H9 (cell line): ENCODE data around the gene ELAPOR2. TPM values are rescaled to one million over a fixed set of nuclear protein-coding genes. Genes with fewer than 3 reads are reported as not detected.

ENCODE experiments used
- DNase-seq: peaks from one replicate; pipeline ENCODE4 v3.0.0-alpha.2; 2017
- H2AFZ ChIP-seq: one replicate; pipeline ENCODE4 v1.6.1; 2013; ENCODE audit warnings: mild to moderate bottlenecking, low read length, control low read depth, moderate library complexity
- H2AK5ac ChIP-seq: 2 replicates; pipeline ENCODE4 v1.6.1; 2013; ENCODE audit warnings: low read length, control low read depth, mixed read lengths; ENCODE audit not compliant: insufficient read length
- H2BK120ac ChIP-seq: one replicate; pipeline ENCODE4 v1.6.1; 2013; ENCODE audit warnings: low read depth, mild to moderate bottlenecking, low read length, control low read depth, inconsistent platforms; ENCODE audit not compliant: poor library complexity, severe bottlenecking
- H2BK12ac ChIP-seq: 2 replicates; pipeline ENCODE4 v1.6.1; 2013; ENCODE audit warnings: low read length, control low read depth, mixed read lengths, low read depth; ENCODE audit not compliant: insufficient read length
- H2BK15ac ChIP-seq: 2 replicates; pipeline ENCODE4 v1.6.1; 2013; ENCODE audit warnings: low read depth, low read length, control low read depth
- H2BK20ac ChIP-seq: one replicate; pipeline ENCODE4 v1.6.1; 2013; ENCODE audit warnings: low read depth, mild to moderate bottlenecking, low read length, control low read depth, inconsistent platforms; ENCODE audit not compliant: poor library complexity, severe bottlenecking
- H2BK5ac ChIP-seq: 2 replicates; pipeline ENCODE4 v1.6.1; 2013; ENCODE audit warnings: low read length, control low read depth, mixed read lengths; ENCODE audit not compliant: insufficient read length
- H3K14ac ChIP-seq: 2 replicates; pipeline ENCODE4 v1.6.1; 2013; ENCODE audit warnings: low read length, control low read depth; ENCODE audit not compliant: insufficient read depth
- H3K18ac ChIP-seq: 2 replicates; pipeline ENCODE4 v1.6.1; 2013; ENCODE audit warnings: low read depth, mild to moderate bottlenecking, mixed read lengths, low read length, control low read depth; ENCODE audit not compliant: insufficient read length
- H3K23ac ChIP-seq: 2 replicates; pipeline ENCODE4 v1.6.1; 2013; ENCODE audit warnings: low read length, control low read depth, mixed read lengths, low read depth; ENCODE audit not compliant: insufficient read length
- H3K23me2 ChIP-seq: 2 replicates; pipeline ENCODE4 v1.6.1; 2013; ENCODE audit warnings: low read depth, mild to moderate bottlenecking, mixed read lengths, low read length, control low read depth; ENCODE audit not compliant: insufficient read length, poor library complexity, severe bottlenecking
- H3K27ac ChIP-seq: 2 replicates; pipeline ENCODE4 v1.5.1; 2013; ENCODE audit warnings: low read length, control low read depth, mixed read lengths, low read depth; ENCODE audit not compliant: insufficient read length
- H3K27me3 ChIP-seq: 2 replicates; pipeline ENCODE4 v1.6.1; 2013; ENCODE audit warnings: low read length, control low read depth, inconsistent platforms; ENCODE audit not compliant: insufficient read depth
- H3K4ac ChIP-seq: 2 replicates; pipeline ENCODE4 v1.6.1; 2013; ENCODE audit warnings: low read depth, mild to moderate bottlenecking, control low read depth, inconsistent platforms, low read length, moderate library complexity
- H3K4me1 ChIP-seq: 2 replicates; pipeline ENCODE4 v1.6.1; 2013; ENCODE audit warnings: low read length, control low read depth, inconsistent platforms; ENCODE audit not compliant: insufficient read depth
- H3K4me2 ChIP-seq: 2 replicates; pipeline ENCODE4 v1.6.1; 2013; ENCODE audit warnings: low read length, control low read depth, mixed read lengths; ENCODE audit not compliant: insufficient read length, insufficient read depth
- H3K56ac ChIP-seq: 2 replicates; pipeline ENCODE4 v1.6.1; 2013; ENCODE audit warnings: low read depth, mild to moderate bottlenecking, mixed read lengths, low read length, control low read depth; ENCODE audit not compliant: insufficient read length
- H3K79me1 ChIP-seq: 2 replicates; pipeline ENCODE4 v1.6.1; 2013; ENCODE audit warnings: low read depth, mild to moderate bottlenecking, moderate library complexity, low read length, control low read depth, inconsistent platforms; ENCODE audit not compliant: insufficient read depth, poor library complexity, severe bottlenecking
- H3K79me2 ChIP-seq: 2 replicates; pipeline ENCODE4 v1.6.1; 2013; ENCODE audit warnings: low read length, control low read depth, inconsistent platforms; ENCODE audit not compliant: insufficient read depth
- H3K9ac ChIP-seq: 2 replicates; pipeline ENCODE4 v1.6.1; 2013; ENCODE audit warnings: low read length, control low read depth, mixed read lengths; ENCODE audit not compliant: insufficient read length; ENCODE audit errors: extremely low read depth
- H3K9me3 ChIP-seq: one replicate; pipeline ENCODE4 v1.6.1; 2013; ENCODE audit warnings: low read depth, low read length, inconsistent platforms; ENCODE audit not compliant: control insufficient read depth
- H3T11ph ChIP-seq: one replicate; pipeline ENCODE4 v1.6.1; 2013; ENCODE audit warnings: mild to moderate bottlenecking, low read length, control low read depth, inconsistent platforms
- H4K20me1 ChIP-seq: one replicate; pipeline ENCODE4 v1.6.1; 2013; ENCODE audit not compliant: control insufficient read depth, insufficient read length, insufficient read depth
- H4K5ac ChIP-seq: 2 replicates; pipeline ENCODE4 v1.6.1; 2013; ENCODE audit warnings: low read depth, mild to moderate bottlenecking, mixed read lengths, low read length, control low read depth; ENCODE audit not compliant: insufficient read length
- H4K8ac ChIP-seq: replicated peaks from 2 replicates; pipeline ENCODE4 v1.6.1; 2013; ENCODE audit warnings: low read length, control low read depth, mixed read lengths, low read depth; ENCODE audit not compliant: insufficient read length
- H4K91ac ChIP-seq: 2 replicates; pipeline ENCODE4 v1.6.1; 2013; ENCODE audit warnings: low read depth, mild to moderate bottlenecking, moderate library complexity, mixed read lengths, low read length, control low read depth; ENCODE audit not compliant: insufficient read length
- H3K27ac Mint-ChIP-seq, 3 experiments: 2 replicates in 2 of 3; 3 replicates in 1 of 3; pipeline ENCODE4 v1.8.0; 2020 to 2021; ENCODE audit warnings: mixed read lengths in 3 of 3, mild to moderate bottlenecking in 1 of 3, moderate library complexity in 1 of 3
- H3K27me3 Mint-ChIP-seq: 2 replicates; pipeline ENCODE4 v1.8.0; 2021; ENCODE audit warnings: low read depth, mild to moderate bottlenecking, moderate library complexity, mixed read lengths
- H3K36me3 Mint-ChIP-seq, 3 experiments: 2 replicates in 2 of 3; 3 replicates in 1 of 3; pipeline ENCODE4 v1.8.0; 2020 to 2021; ENCODE audit warnings: low read depth in 3 of 3, mixed read lengths in 3 of 3; ENCODE audit not compliant: insufficient read depth in 1 of 3
- H3K4me1 Mint-ChIP-seq, 2 experiments: 2 replicates each; pipeline ENCODE4 v1.8.0; 2020; ENCODE audit warnings: mixed read lengths in 2 of 2
- H3K4me3 Mint-ChIP-seq, 2 experiments: 2 replicates in 1 of 2; 3 replicates in 1 of 2; pipeline ENCODE4 v1.8.0; 2020 to 2021; ENCODE audit warnings: mild to moderate bottlenecking in 2 of 2, mixed read lengths in 2 of 2, moderate library complexity in 1 of 2
- H3K9me3 Mint-ChIP-seq, 2 experiments: 2 replicates in 1 of 2; 3 replicates in 1 of 2; pipeline ENCODE4 v1.8.0; 2020; ENCODE audit warnings: mild to moderate bottlenecking in 2 of 2, mixed read lengths in 2 of 2, moderate library complexity in 1 of 2
- WGBS: extraction: QIAGEN DNeasy Blood & Tissue Kit; methylation state at CpG from one replicate; pipeline ENCODE4 v1.1.7; 2013; ENCODE audit warnings: missing lambda C conversion rate, low lambda C conversion rate, mixed read lengths; ENCODE audit not compliant: insufficient read length; ENCODE audit errors: extremely low coverage; 5-methylcytosine and 5-hydroxymethylcytosine counted together
- total RNA-seq: library from RNA; stranded (reverse); gene quantifications from 2 replicates; pipeline ENCODE4 v1.2.1, GENCODE V29; 2021
- TF ChIP-seq, protein P1 (sequence below): fragments of 200-600 bp; sonication (generic); conservative IDR thresholded peaks from 3 replicates; pipeline ENCODE4 v1.8.0; 2021; ENCODE audit warnings: antibody characterized with exemption, mild to moderate bottlenecking

The ELAPOR2 gene
- total RNA-seq, 1 experiment from 2014 or later, result 36.8 TPM

- H4K5ac ChIP-seq, result no peak overlapping the region
- H3K23ac ChIP-seq, result no peak overlapping the region
- no peak overlapping the region for H2BK12ac ChIP-seq
Observed at GRCh38 chr7:87016606-87017005, 42.8 kb downstream of the ELAPOR2 start.

More at GRCh38 chr7:87016606-87017005, 42.8 kb downstream of the ELAPOR2 start:
- Histone ChIP-seq H3K23me2 (no peaks in the 10 kb centered on the region), H2AFZ (no peak overlapping the region), H3K14ac (no peak overlapping the region), H3K18ac (no peak overlapping the region), H3K79me1 (no peaks in the 10 kb centered on the region), H3K9ac (no peak overlapping the region), H4K91ac (no peak overlapping the region), H3K9me3 (no peaks in the 10 kb centered on the region), H2BK15ac (no peak overlapping the region), H3T11ph (no peak overlapping the region), H2BK120ac (no peak overlapping the region), H3K4me1 (no peaks in the 10 kb centered on the region), H3K4ac (no peak overlapping the region), H2BK5ac (no peak overlapping the region), H4K8ac (no peak overlapping the region), H2BK20ac (no peak overlapping the region), H3K56ac (no peak overlapping the region), H3K4me2 (no peak overlapping the region), H3K27ac (no peak overlapping the region), H3K27me3 (no peaks in the 10 kb centered on the region), H3K79me2 (peaks cover 2% of the 10 kb centered on the region; the same call in 1 of the 2 replicates), H2AK5ac (no peak overlapping the region), H4K20me1 (no peaks in the 10 kb centered on the region)
- H3K27ac Mint-ChIP-seq, result no peak overlapping the region
- H3K36me3 Mint-ChIP-seq, result no peaks in the 10 kb centered on the region
- no CpG with 5 or more reads among the region's 4 CpGs for WGBS
- no peaks in the 10 kb centered on the region; a peak in 1 of 4 replicates for H3K4me1 Mint-ChIP-seq
- H3K9me3 Mint-ChIP-seq, result no peaks in the 10 kb centered on the region
- no peak for DNase-seq
- H3K4me3 Mint-ChIP-seq, result no peak overlapping the region
- TF ChIP-seq, protein P1, sequence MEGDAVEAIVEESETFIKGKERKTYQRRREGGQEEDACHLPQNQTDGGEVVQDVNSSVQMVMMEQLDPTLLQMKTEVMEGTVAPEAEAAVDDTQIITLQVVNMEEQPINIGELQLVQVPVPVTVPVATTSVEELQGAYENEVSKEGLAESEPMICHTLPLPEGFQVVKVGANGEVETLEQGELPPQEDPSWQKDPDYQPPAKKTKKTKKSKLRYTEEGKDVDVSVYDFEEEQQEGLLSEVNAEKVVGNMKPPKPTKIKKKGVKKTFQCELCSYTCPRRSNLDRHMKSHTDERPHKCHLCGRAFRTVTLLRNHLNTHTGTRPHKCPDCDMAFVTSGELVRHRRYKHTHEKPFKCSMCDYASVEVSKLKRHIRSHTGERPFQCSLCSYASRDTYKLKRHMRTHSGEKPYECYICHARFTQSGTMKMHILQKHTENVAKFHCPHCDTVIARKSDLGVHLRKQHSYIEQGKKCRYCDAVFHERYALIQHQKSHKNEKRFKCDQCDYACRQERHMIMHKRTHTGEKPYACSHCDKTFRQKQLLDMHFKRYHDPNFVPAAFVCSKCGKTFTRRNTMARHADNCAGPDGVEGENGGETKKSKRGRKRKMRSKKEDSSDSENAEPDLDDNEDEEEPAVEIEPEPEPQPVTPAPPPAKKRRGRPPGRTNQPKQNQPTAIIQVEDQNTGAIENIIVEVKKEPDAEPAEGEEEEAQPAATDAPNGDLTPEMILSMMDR, result no peak
- no peaks in the 10 kb centered on the region for H3K27me3 Mint-ChIP-seq
